D341Med (cell line): ENCODE results near the gene MGST3.
"Not testable (repeated sequence)": the region's sequence is repeated elsewhere in the genome, so short reads cannot be mapped to it uniquely, and the experiment has no call there.

Experiments used
- DNase-seq: peaks from one replicate; pipeline ENCODE4 v3.0.0; 2012; ENCODE audit warnings: low spot score

Gene MGST3

DNA sequence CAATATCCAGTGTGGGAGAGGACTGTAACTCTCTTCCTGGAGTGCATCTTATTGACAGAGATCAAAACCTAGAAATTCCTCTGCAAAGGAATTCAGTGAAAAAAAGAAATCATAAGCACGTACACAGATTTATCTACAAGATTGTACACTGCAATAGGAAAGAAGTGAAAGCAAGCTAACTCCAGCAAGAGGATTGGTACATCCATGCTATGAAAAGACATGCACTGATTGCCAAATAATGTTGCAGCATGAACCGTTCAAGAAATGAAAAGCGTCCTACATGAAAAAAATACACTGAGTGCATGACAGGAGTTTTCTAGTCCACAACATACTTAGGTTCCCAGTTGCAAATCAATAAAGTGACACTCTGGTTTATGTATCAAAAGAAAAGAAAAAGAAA lies 1.9 kb upstream of the MGST3 start:
- no peak for DNase-seq

DNA sequence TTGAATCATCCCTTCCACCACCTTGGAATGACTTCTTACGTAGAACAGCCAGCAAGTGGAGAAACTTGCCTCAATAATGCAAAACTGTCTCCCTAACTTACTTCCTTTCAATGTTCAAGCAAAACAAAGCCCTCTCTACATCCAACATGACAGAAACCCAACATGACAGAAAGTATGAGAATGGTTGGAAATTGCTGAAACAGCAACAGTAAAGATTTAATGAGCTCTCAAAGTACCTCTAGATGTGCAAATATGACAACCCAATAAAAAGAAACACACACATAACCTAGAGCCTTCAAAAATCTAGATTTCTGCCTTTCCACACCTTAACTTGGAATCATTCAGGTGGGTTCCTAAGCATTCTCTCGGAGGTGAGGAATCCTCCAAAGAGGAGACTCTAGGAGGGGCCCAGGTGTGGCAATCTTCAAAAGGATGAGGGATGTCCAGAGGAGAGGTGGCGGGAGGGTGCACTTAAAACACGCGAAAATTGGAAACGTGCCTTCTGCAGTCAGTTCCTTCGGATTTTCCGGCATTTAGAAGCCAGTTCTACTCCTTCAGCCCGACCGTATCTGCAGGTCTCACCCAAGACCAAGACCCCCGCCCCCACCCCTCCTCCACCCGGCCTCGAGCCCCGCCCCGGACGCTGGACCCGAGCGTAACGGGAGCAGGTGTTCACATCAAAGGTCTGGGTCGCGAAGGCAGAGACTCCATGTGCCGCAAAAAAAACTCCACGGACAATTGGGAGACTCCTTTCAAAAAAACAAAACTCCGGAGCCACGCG lies 996 bp upstream of the MGST3 start:
- peak; percentile 76 for DNase-seq

DNA sequence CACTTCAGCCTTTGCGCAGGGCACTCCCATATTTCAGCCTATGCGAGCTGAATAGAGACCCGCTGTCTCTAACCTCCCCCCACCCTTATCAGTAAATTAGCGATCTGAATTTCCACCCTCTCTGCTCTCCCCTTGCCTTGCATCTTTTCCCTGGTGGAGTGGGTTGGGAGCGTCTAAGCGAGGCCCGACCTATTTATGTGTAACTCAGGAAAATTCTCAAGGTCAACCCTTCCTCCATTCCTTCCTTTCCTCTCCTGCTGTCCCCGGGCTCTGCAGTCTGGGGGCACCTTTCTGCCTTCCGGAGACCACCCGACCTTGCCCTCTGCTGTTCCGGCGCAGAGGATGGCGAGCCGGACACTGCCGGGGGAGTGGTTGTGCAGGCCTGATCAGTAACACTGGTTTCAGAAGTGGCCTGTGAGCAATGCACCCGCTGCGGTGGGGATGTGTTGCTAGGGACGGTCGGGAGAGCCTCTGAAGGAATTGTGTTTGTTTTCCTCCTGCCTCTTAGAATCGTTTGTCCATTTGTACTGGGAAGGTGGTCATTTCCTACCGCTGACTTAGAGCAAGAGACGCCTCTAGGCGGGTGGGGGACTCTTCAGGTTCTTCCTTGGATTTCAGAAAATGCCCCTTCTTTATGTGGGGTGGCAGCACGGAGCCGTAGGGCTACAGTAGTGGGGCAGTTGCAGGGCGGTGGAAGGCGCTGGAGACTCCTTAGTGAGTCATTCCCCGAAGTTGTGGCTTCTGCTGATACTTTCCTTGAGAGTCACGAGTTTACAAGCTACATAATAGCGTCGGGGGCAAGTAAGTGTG lies 513 bp downstream of the MGST3 start:
- peak; percentile 68 for DNase-seq

DNA sequence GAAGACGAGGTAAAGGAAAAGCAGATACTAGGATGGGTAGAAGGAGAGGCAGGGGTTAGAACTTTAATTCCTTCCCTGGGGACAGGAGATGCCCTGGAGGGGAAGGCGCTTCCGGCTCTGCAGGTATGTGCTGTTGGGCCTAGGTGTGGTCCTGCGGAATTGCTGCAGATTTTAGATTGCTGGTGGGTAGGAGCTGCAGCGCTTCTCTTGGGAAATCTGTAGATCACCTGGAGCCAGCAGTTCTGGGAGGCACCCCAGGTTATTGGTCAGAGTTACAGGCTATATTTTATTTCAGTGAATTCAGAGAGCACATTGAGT lies 1.1 kb downstream of the MGST3 start:
- DNase-seq = no peak

DNA sequence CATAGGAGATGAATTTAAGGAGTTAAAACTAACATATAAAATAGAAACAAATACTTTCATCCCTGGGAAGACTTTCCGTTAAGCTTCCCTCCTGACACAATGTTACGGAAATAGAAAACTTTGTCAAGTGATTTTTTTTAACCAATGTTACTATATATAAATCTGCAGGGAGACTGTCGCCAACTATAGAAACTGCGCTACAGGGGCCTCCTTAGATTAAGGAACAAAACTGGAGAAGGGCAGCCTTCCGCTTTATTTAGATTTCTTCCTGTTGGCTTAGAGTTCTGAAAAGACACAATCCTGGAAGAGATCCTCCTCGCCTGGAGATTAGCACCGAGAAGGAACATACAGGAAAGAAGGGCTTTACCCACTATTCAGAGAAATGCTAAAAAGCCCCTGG lies 1.5 kb downstream of the MGST3 start:
- no peak for DNase-seq

DNA sequence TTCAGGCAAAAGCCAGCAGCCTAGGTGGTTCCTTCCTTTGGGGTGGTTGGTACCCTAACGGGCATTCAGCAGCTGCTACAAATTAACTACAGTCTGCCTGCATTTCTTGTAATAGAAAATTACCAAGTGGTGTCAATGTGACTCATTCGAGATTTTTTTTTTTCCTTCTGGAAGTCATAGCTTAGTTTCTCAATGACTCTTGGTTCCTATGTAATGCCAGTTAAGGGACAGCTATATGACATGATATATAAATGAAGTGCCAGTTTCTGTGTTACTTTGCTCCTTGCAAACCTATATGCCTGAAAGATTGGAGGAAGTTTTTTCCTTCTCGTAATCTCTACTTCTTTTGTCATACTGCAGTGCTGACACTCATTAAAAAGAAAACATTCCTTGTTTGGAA lies 2.6 kb downstream of the MGST3 start:
- no peak for DNase-seq

DNA sequence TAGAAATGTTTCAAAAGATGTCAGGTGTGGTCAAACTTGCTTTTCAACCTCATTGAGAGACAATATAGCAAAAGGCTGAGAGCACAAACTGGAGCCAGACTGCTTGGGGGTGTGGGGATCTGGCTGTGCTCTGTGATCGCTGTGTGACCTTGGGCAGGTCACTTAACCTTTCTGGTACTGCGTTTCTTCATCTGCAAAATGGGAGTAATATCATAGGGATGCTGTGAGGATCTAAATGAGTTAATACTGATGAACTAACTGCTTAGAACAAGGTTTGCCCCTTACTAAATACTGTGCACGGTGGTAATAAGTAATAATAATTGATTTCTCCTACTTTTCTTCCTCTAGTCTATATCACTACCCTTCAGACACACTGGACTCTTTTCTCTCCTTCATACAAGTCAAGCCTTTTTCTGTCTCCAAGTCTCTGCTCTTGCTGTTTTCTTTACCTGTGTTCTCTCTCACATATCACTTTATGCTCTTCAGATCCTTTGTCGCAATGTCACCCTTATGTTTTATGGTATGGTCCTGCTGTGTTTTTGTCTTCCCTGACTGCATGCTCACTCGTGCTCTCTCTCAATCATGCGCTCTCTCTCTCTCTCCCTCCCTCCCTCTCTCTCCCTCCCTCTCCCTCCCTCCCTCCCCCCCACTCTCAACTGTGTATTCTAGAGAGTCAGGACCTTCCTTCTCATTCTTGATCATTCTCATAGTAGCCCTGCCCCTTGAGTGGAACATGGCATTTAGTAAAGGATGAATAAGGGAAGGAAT lies 3.3 kb downstream of the MGST3 start:
- DNase-seq = no peak

DNA sequence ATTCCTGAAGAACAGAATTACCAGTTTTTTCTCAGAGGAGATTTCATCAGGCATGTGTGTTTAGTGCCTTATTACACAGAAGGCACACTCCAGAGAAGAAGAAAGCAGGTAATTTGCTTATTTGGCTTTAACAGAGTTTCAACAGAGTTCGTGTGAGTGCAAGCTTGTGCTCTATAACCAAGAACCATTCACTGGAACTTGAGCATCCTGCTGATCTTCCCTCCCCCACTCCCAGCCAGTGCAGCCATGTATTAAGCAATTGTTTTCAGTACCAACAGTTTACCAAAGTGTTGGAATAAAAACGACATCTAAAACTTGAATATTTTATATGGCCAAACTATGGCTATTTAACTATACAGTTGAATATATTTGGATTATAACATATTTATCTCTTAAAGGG lies 4.3 kb downstream of the MGST3 start:
- no peak for DNase-seq

DNA sequence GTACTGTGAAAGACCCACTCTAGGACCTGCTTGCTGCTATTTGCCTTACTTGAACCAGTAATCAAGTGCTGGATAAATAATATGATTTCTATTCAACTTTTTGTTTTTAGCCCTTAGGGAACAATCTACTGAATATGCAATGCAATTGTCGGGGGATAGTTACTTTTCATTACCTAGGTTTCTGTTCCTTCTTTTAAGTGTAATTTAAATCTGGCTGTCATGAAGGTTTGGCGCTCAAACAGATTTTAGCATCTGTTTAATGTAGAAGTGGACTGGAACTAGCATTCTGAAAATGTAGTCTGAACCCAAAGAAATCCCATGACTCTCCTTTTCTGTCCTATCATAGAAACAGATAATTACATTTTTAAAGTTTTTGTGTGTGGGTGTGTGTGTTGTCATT lies 4.8 kb downstream of the MGST3 start:
- DNase-seq = no peak

DNA sequence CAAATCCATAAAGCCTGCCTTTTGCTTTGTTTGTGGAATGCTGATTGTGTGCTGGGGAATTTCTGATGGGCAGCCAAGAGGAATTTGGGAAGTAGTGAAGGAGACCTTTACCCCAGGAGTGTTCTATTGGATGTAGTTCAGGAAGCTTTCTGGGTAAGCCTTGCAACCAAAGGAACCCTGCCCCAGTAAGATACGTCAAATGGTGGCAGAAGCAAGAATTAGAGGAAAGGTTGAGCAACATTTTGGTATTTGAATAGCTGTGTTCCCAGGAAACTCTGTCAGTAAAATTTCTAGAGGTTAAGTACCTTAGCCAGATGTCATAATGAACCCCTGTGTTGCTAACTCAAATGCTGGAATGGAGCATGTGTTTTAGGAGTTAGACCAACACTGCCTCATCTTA lies 6.4 kb downstream of the MGST3 start:
- DNase-seq = no peak

DNA sequence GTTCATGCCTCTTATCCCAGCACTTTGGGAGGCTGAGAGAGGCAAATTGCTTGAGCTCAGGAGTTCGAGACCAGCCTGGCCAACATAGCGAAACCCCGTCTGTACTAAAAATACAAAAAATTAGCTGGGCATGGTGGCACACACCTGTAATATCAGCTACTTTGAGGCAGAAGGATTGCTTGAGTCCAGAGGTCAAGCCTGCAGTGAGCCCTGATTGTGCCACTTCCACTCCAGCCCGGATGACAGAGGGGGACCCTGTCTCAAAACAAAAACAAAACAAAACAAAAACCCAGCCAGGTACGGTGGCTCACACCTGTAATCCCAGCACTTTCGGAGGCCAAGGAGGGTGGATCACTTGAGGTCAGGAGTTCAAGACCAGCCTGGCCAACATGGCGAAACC lies 7.2 kb downstream of the MGST3 start:
- not testable (repeated sequence) for DNase-seq

DNA sequence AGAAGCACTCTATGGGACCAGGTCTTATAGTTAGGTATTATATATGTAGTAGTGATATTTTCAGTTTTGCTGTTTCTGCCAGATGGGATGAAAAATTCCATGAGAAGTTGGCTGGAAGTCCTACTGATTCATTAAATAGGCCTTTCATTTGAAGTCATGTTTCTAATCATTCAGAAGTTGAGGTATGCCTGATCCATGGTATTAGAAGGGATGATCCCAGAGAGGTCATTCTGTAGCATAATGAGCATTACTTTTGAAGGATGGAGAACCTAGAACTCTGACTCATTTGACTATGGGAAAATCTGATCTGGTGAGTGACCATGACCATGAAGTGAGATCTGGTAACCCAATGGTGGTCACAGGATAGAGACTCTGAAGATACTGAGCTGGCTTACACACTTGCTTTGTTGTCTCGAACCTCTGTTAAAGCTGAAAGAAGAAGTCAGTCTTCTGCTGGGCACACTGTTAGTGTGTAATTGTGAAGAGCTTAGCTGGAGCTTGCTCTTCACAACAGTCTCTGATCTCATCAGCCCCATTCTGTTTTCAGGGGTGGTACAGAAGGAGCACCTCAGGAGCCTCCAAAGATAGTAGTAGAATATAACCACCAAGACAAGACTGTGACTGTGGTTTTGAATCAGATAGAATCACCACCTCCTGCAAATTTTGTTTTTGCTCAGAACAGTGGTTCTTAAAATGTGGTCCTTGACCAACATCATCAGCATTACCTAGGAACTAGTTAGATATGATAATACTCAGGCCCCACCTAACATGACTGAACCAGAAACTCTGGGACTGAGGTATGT lies 9.0 kb downstream of the MGST3 start:
- DNase-seq = no peak

DNA sequence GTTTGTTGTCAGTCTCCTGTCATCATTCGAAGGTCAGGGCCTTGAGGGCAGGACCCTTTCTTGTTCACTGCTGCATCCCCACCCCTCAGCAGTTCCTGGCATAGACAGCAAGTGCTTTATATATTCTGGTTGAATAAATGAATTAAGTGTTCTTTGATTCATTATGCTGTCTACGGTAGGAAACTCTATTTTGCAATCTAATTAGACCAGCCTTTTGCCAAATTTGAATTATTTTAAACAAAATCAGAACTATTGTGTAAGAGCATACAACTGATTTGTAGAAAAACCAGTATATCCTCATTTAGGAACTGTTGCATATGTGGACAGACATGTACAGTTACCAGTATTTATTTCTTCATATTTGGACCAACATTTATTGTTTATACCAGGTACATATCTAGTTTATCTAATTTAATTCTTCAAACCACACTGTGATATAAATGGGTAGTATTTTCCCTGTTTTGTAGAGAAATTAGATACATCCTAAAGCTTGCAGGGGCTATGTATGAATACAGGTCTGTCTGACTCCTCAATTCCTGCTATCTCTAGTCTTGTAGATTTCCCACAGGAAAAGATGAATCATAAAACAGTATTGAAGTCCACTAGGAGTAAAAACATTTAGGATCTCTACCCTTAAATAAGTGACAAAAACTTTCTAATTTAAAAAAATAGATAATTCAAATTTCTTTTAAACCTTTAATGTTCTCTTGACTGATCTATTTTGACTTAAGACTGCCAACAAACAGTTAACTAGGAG lies 10.4 kb downstream of the MGST3 start:
- no peak for DNase-seq

DNA sequence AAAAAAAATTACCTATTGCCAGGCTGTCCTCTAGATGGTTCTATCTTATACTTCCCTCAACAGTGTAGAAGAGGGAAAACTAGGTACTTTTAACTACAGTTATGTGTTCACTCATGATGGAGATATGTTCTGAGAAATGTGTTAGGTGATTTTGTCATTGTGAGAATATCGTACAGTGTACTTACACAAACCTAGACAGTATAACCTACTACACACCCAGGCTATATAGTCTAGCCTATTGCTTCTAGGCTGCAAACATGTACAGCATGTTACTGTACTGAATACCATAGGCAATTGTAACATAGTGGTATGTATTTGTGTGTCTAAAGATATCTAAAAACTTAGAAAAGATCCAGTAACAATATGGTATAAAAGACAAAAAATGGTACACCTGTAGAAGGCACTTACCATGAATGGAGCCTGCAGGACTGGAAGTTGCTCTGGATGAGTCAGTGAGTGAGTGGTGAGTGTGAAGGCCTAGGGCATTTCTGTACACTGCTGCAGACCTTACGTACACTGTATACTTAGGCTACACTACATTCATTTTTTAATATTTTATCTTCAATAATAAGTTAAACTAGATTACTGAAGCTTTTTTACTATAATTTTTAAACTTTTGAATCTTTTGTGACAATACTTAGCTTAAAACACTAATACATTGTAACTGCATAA lies 13.2 kb downstream of the MGST3 start:
- DNase-seq = no peak

DNA sequence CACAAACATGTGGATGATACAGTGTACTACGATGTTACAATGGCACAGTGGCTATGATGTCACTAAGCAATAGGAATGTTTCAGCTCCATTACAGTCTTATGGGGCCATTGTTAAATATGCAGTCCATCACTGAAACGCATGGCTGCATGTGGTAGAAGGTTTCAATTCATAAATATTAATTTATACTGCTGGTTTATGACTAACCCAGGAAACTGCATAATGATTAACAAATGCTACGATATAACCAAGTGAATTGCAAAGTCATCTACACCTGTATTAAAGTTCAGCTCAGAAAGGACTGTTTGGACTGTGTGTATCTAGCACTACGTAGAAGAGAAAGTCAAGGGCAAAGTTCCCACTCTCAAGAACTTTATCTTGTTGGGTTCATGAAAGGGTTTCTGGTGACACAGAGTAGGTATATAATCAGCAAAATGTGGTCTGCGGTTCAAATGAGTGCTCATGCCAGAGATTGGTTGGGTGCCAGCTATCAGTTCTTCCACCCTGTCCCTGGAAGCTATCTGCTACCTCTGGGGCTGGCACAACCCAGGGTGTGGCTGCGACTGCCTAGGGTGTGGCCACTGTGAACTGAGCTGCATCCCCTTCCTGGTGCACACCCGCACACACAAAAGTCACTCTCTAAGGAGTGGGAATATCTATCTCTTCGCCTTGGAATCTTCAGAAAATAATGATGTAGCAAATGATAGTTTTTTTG lies 14.8 kb downstream of the MGST3 start:
- DNase-seq = no peak

DNA sequence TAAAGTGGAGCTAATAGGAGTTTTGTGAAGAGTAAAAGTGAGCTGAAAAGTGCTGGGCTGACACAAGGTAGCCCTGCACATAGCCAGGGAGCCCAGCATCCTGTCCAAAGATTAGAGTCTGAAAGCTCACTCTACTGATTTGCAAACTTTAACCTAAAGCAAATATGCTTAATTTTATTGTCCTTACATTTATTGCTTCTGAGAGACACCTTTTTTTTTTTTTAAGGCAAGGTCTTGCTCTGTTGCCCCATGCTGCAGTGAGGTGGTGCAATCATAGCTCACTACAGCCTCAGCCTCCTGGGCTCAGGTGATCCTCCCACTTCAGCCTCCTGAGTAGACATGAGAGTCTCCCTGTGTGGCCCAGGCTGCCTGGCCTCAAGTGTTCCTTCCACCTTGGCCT lies 16.5 kb downstream of the MGST3 start:
- DNase-seq = no peak

DNA sequence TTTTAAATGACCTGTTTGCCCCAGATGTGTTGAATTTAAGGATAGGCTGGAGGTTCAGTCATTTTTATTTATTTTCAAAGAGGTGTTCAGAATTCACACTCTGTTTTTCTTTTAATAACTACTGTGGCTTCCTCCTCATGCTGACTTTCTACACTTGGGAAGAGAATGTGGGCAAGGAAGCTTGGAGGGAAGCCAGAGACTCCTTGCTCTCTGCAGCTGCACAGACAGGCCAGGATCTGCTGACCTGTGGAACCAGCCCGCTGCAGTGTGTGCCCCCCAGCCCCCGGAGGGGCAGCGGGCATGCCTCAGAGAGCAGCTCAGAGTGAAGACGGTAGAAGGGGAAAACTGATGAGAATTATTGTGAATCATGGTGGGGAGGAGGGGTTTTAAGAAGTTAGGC lies 16.9 kb downstream of the MGST3 start:
- no peak for DNase-seq

DNA sequence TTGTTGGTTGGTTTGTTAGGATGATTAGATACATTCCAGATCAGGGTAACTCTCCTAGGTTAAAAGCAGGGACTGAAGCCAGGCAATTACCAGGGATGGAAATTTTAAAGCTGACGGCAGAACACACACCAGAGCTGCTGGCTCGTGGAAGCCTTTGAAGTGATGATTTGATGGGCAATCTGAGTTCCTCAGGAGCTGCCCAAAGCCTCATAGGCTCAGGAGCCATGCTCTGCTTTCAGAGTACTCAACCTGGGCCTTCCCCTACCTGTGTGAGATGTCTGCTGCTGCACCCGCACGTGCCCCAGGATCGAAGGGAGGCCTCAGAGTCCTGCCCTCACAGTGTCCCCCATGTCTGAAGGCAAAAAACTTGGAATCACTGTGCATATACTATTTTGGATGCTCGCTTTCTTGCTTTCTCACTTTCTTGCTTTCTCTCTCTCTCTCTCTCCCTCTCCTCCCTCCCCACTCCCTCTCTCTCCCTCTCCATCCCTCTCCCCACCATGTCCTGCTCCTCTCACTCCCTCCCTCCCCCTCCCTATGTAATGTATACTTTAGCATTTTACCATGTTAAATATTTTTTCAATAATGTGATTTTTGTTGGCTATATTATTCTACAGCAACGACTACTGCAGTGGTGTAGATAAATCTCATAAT lies 18.0 kb downstream of the MGST3 start:
- no peak for DNase-seq

DNA sequence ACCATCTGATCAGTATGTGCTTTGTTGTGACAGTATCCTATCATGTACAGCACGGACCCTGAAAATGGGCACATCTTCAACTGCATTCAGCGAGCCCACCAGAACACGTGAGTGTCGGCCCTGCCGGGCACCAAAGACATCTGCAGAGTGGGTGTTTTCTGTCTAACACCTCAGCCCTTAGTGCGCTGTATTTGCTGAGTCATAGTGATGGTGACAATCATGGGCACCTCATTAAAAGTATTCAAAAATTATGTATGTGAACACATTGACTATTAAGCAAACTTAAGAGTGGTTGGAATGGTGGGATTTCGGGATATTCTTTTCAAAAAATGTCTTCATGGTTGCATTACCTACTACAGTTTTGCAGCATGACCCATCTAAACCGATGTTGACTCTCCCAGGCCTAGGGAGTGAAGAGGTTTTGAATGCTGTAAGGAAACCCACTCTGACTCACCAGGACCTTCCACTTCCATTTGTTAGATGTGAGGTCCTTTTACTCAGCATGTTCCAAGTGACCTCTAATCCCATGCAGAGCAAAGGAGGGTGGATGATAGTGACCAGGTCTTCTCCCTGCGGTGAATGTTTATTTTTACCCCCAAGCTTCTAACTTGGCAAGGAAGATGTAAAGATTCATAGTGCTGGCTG lies 20.1 kb downstream of the MGST3 start:
- no peak for DNase-seq
